Activated B cell treated with CpG ODN at 0.5 μM for 24 hours (primary cell): ENCODE data around the gene MYO16. TPM values are rescaled to one million over a fixed set of nuclear protein-coding genes. Genes with fewer than 3 reads are reported as not detected.

ENCODE experiments used
- ATAC-seq: fragments of 200-7000 bp; cut with Tn5 transposase; one replicate; pipeline ENCODE4 v1.10.0; 2021; ENCODE audit warnings: low read depth, mild to moderate bottlenecking, moderate library complexity
- CTCF ChIA-PET: fragments of 350-600 bp; sonication (Branson Sonifier 250); formaldehyde crosslinking; loops from one replicate; lab custom pipeline; 2021; ENCODE audit warnings: antibody characterized with exemption; lab: Charles Lee
- POLR2A ChIA-PET: fragments of 350-600 bp; sonication (Branson Sonifier 250); formaldehyde crosslinking; loops from one replicate; lab custom pipeline; 2021; ENCODE audit warnings: antibody characterized with exemption; lab: Charles Lee
- DNase-seq: peaks from one replicate; pipeline ENCODE4 v3.0.0; 2022
- H3K27ac Mint-ChIP-seq: one replicate; pipeline ENCODE4 v1.8.0; 2020; ENCODE audit warnings: mixed read lengths
- H3K27me3 Mint-ChIP-seq: one replicate; pipeline ENCODE4 v1.8.0; 2021; ENCODE audit warnings: mixed read lengths
- H3K36me3 Mint-ChIP-seq: one replicate; pipeline ENCODE4 v1.8.0; 2021; ENCODE audit warnings: low read depth, mixed read lengths
- H3K4me1 Mint-ChIP-seq: one replicate; pipeline ENCODE4 v1.8.0; 2021; ENCODE audit warnings: mixed read lengths
- H3K4me3 Mint-ChIP-seq: one replicate; pipeline ENCODE4 v1.8.0; 2020; ENCODE audit warnings: mild to moderate bottlenecking, mixed read lengths
- H3K9me3 Mint-ChIP-seq: one replicate; pipeline ENCODE4 v1.8.0; 2020; ENCODE audit warnings: mixed read lengths
- CTCF ChIP-seq: fragments of 200-600 bp; IDR thresholded peaks from one replicate; pipeline ENCODE4 v1.8.0; 2022; ENCODE audit warnings: antibody characterized with exemption, mild to moderate bottlenecking
- intact Hi-C: fragments of 100-400 bp; cut with micrococcal nuclease; formaldehyde crosslinking; loops from one replicate; pipeline ENCODE4 v1.15.1; 2024
- total RNA-seq: library from RNA; stranded (reverse); gene quantifications from 2 replicates; pipeline ENCODE4 v1.2.3, GENCODE V29; 2022

Gene MYO16
- total RNA-seq, 1 donor from 2014 or later: not detected

DNA sequence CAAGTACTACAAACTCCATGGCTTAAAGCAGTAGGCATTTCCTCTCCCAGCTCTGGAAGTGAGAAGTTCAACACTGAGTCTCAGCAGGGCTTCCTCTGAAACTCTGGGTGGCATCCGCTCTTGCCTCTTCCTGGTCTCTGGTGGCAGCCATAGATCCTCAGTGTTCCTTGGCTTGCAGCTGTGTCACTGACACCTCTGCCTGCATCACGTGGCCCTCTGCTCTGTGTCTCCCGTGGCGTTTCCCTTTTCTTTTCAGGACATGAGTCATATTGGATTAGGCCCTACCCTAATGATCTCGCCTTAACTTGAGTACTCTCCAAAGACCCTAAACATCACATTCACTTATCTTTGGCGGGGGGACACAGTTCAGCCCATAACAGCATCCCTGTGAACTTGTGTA is 466.7 kb downstream of the MYO16 start:
- no peak for TF ChIP-seq CTCF
- Mint-ChIP-seq H3K4me1 (no peaks in the 10 kb centered on the region), H3K27me3 (no peaks in the 10 kb centered on the region), H3K36me3 (no peaks in the 10 kb centered on the region), H3K27ac (no peak overlapping the region), H3K4me3 (no peak overlapping the region), H3K9me3 (peaks cover 5% of the 10 kb centered on the region)
- ChIA-PET POLR2A (no interaction called here), CTCF (no interaction called here)
- DNase-seq (no peak), ATAC-seq (no peak)
- intact Hi-C loops: no loop called here

DNA sequence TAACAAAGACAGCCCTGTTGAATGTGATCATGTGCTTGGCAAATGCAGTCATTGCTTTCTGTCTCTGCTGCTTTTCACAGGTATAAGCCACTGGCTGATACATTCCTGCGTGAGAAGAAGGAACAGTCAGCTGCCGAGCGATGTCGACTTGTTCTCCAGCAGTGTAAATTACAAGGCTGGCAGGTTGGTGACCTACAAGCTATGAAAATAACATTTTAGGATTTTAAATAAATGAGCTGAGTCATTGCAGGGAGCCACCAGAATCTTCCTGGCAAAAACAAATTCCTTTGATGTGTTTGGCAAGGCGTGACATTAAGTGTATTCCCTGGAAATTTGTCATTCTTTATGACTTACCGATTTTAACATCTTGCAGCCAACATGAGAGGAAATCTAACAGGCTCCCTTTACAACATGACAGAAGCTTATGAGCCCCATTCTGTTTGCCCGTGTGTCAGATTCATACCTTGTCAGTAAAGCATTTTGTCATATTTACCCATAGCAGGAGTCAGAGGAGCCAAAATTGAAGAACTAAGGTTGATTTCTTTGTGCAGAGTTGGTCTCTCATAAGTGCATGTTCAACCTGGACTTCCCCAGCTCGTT is 471.4 kb downstream of the MYO16 start:
- no peak for DNase-seq
- intact Hi-C loops: no loop called here
- ChIA-PET CTCF (no interaction called here), POLR2A (no interaction called here)
- Mint-ChIP-seq H3K9me3 (no peaks in the 10 kb centered on the region), H3K27me3 (no peaks in the 10 kb centered on the region), H3K4me1 (no peaks in the 10 kb centered on the region), H3K4me3 (no peak overlapping the region), H3K36me3 (no peaks in the 10 kb centered on the region), H3K27ac (no peak overlapping the region)
- no peak for ATAC-seq
- TF ChIP-seq CTCF: no peak

DNA sequence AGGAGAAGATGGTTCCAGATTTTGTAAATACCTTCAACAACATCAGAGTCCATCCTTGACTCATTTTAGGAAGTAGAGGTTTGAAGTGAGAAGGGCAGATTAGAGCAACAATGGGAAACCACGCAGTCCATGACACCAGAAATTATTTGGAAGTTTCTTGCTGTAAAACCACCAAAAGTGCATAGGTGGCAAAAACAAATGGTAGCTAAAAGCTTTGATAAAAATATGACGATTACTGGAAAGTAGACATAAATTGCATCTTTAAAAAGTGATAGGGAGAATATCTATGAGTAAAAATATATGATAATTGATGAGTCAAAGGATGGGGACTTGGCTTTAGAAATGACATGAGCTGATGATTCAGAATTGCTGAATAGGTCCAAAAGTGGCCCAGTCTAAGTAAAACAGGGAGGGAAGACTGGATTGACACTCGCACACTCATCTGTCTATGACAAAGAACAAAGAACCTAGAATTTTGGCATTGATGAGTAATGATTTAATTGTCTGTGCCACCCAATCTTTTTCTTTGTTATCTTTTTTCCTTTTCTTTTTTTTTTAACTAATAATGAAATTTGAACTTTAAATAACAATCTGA is 472.2 kb downstream of the MYO16 start:
- POLR2A ChIA-PET: no interaction called here
- H3K4me1 Mint-ChIP-seq: no peaks in the 10 kb centered on the region
- H3K27me3 Mint-ChIP-seq: peaks cover 2% of the 10 kb centered on the region
- intact Hi-C loops: no loop called here
- CTCF ChIA-PET: no interaction called here
- no peaks in the 10 kb centered on the region for H3K9me3 Mint-ChIP-seq
- no peak overlapping the region for H3K4me3 Mint-ChIP-seq
- TF ChIP-seq CTCF: no peak
- H3K27ac Mint-ChIP-seq: no peak overlapping the region
- DNase-seq: no peak
- no peak for ATAC-seq
- no peaks in the 10 kb centered on the region for H3K36me3 Mint-ChIP-seq

DNA sequence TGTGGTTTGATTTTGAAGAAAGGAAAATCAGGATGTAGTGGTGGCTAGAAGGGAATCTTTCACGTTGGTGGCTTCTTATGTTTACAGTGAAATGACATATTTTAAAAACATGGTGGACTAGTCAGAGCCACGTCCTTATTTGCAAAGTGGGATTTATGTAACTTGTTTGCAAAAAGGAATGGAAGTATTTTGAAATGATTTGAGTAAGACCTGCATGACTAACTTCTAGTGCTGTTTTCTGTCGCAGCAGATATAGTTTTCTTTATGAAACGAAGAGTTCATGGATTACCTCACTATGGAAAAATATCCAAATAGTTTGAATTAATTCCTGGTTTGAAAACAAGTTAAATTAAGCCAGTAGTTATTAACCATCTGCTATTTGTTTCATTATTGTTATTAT is 476.5 kb downstream of the MYO16 start:
- Mint-ChIP-seq H3K27me3 (peaks cover 9% of the 10 kb centered on the region), H3K4me3 (no peak overlapping the region), H3K36me3 (no peaks in the 10 kb centered on the region), H3K27ac (no peak overlapping the region), H3K4me1 (no peaks in the 10 kb centered on the region), H3K9me3 (no peaks in the 10 kb centered on the region)
- CTCF ChIA-PET: no interaction called here
- POLR2A ChIA-PET: no interaction called here
- DNase-seq (no peak), ATAC-seq (no peak)
- intact Hi-C loops: no loop called here
- TF ChIP-seq CTCF: no peak

GRCh38 chr13:109110159-109110558 is 480.7 kb downstream of the MYO16 start:
- Mint-ChIP-seq H3K4me3 (no peak overlapping the region), H3K9me3 (no peaks in the 10 kb centered on the region), H3K4me1 (no peaks in the 10 kb centered on the region), H3K36me3 (no peaks in the 10 kb centered on the region), H3K27ac (no peak overlapping the region), H3K27me3 (peaks cover 12% of the 10 kb centered on the region)
- ChIA-PET CTCF (no interaction called here), POLR2A (no interaction called here)
- DNase-seq: no peak
- TF ChIP-seq CTCF: no peak
- no peak for ATAC-seq
- intact Hi-C loops: no loop called here
